A172 (cell line): ENCODE data around the gene PDYN. TPM values are rescaled to one million over a fixed set of nuclear protein-coding genes. Genes with fewer than 3 reads are reported as not detected.
"Not testable (repeated sequence)": the region's sequence is repeated elsewhere in the genome, so short reads cannot be mapped to it uniquely, and the experiment has no call there.

Source experiments
- DNase-seq: peaks from one replicate; pipeline ENCODE4 v3.0.0-alpha.2; 2015; ENCODE audit warnings: low spot score
- total RNA-seq: library from RNA; depleted of rRNA; stranded (reverse); fragments of >200 nt; shearing (Covaris generic); gene quantifications from 2 replicates; pipeline ENCODE4 v1.2.3, GENCODE V29; 2014; rRNA removed

PDYN gene
- not detected in 2 replicates for total RNA-seq

DNA sequence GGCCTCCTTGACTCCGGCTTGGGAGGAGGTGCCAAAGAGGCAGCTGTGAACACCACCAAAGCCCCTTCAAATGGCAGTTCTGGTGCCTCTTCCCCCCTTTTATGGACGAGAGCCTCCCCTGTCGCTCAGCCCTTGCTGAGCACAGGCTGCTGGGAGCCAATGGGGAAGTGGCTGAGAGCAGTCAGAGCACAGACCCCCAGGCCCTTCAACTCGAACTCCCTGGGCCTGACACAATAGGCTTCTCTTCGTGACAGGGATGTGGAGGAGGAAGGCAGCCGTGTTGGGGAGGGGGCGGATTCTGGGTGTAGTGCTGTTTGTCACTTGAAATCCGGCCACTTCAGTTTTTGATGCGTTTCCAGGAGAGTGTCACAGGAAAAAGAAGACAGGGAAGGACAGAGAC is at the start of gene PDYN:
Gene PDYN (minus strand): TSS at position 73 of the 400 bp plus-strand sequence. CDS start 10,974 bp downstream, outside the sequence.
- DNase-seq = no peak

DNA sequence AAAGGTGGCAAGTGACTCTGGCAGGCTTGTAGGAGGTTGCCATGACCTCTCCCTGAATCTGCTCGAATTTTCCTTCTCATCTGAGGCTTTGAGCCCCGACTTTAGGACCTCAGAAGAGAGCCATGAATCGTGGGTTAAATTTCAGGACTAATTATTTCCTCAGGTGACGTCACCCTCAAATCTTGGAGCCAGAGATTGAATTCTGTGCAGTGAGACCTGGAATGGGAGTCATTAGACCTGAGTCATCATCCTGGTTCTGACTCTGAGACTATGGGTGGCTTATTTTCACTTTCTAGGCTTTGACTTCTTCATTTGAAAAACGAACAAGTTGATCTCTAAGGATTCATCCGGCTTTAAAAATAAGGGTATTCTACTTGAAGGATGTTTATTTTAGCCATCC is 48.5 kb upstream of the PDYN start:
- peak; percentile 74 for DNase-seq

GRCh38 chr20:2038161-2038560 is 44.3 kb upstream of the PDYN start:
- no peak for DNase-seq

DNA sequence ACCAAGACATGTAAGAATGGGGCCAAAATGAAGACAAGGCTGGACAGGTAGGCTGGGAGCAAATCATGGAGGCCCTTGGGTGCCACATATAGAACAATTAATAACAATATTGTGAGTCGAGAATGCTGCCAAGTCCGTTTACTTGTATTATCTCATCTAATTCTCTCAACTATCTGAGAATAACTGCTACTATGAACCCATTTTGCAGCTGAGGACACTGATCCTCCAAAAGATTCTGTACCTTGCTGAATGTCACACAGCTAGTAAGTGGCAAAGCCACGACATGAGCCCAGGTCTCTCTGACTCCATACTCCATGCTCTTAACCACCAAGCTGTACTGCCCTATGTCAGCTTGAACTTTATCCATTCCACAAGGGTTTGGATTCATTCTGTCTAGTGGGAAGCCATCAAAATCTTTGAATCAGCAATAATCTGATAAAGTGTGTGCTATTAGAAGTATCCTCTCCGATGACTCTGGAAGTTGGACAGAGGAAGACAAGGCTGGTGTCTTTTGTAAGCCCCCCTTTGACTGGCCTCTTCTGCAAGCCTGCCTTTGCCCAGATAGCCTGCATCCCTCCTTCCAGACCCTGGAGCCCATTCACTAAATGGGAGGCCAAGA is 43.5 kb upstream of the PDYN start:
- no peak for DNase-seq

- DNase-seq = not testable (repeated sequence)
Measured at GRCh38 chr20:2036357-2036756, 42.5 kb upstream of the PDYN start.

DNA sequence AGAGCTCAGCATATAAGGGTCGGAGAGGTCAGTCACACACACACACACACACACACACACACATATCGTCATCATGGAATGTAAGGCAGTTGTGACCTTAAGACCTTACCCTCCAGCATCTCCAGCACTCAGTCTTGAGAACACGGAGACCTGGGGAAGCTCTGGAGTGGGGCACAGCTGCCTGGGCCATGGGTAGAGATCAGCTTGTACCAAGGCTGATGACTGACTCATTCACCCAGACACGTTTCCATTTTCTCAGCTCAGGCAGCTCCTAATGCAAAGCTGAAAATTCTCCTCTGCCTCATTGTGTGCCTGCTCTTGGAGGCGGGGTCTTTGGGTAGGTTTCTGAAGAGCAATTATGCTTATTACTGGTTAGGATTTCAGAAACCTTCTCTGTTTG is 38.3 kb upstream of the PDYN start:
- DNase-seq = no peak

- no peak for DNase-seq
Measured at GRCh38 chr20:2026514-2026913, 32.7 kb upstream of the PDYN start.

DNA sequence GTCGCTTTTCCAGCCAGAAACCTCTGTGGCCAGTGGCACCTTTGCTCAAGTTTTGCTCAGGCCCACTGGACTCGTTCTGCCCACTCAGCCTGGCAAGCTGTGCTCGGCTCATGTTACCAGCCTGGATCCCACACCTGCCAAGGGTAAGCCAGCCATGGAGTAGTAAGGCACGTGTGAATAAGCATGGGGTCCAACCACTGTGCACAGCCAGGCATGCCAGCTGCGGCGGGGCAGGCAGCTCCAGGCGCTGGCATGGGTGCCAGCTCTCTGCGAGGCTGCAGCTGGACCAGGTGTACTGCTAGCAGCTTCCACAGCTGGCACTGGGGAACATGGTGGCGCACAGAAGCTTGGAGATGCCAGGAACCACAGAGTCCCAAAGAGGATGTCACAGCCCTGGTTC is 32.1 kb upstream of the PDYN start:
- no peak for DNase-seq

DNA sequence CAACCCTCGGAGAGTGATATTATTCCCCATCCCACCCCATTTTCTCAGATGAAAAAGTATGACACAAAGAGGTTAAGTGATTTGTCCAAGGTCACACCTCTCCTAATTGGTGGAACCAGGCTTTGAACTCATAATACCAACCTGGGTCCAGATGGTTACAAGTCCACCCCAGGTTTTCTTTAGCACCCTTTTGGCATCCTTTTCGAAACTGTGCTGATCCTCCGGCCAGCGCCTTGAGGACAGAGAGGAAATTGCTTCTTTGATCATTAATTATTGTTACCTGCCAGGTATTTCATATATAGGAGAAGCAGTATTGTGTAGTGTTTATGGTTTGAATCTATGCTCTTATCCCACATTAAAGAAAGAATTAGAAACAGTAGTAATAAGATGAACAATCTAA is 29.3 kb upstream of the PDYN start:
- DNase-seq = no peak

DNA sequence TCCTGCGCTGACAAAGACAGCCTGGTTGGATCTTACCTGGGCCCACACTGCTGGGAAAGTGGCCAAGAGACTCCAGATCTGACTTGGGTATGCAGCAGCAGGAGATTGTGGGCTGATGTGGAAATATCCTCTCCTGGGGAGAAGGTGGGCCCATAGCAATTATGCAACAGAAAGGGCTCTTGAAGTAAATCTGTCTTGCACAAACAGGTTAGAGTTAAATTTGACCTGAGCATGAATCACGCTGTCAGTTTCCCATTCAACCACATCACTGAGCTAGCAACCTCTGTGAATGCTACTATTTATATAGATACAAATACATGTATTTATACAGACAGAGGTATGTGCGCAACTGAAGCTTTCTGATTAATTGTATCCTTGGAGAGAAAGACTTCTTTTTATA is 28.3 kb upstream of the PDYN start:
- no peak for DNase-seq

DNA sequence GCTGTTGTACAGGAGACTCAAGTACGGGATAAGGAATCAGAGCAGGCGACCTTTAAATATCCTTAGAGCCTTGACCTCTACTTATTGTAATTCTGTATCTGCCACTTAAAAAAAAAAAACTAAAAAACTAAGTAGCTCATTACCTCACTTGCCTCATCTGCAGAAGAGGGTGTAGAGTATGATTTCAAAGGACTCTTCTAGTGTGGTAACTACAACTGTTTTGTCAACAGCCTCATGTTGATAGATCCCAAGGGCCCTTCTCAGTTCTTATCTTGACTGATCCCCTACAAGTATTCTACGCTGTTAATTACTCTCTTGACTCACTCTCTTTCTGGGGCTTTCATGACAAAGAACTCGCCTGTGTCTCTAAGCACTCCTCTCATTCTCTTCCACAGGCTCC is 16.7 kb upstream of the PDYN start:
- no peak for DNase-seq

DNA sequence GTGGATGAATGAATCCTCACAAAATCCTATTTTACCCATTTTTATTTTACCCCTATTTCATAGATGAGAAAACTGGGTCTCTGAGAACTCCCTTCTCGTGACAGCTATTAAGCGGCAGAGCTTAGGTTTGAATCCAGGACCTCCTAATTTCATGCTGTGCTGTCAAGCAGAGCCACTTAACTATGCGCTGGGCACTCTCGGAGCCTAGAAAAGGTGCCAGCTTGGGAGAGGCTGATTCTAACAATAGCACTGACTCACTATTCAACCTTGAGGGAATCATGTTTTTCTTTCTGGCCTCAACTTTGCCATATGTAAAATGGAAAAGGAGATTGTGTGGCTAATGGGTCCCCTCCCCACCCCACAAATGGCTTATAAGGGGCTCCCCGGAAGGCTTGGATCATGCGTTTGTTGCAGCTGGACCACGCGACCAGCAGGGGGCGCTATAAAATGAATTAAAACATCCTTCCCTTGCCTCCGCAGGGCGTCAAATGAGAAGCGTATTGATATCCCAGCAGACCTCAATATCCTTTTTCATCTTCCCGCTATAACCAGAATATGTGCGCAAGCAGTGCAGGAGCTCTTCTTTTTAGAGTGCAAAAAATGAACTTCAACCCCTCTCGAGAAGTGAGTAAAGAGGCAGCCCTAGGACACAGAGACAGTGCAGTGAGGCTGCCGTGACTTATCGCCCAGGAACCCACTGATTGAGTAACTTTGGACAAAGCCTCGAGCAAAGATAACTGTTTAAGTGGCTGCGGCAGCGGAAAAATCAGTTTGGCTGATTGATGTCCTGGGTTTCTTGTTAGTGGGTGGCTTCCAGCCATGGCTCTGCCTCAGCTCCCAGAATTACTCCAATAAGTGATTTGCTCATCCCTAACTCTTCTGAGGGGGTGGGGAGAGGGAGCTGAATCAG is 12.8 kb upstream of the PDYN start:
- DNase-seq = peak; percentile 18

GRCh38 chr20:2005831-2006426 is 12.1 kb upstream of the PDYN start:
- peak; percentile 47 for DNase-seq

GRCh38 chr20:2005359-2005758 is 11.5 kb upstream of the PDYN start:
- peak; percentile 21 for DNase-seq

- no peak for DNase-seq
Measured at GRCh38 chr20:2004171-2004570, 10.3 kb upstream of the PDYN start.

DNA sequence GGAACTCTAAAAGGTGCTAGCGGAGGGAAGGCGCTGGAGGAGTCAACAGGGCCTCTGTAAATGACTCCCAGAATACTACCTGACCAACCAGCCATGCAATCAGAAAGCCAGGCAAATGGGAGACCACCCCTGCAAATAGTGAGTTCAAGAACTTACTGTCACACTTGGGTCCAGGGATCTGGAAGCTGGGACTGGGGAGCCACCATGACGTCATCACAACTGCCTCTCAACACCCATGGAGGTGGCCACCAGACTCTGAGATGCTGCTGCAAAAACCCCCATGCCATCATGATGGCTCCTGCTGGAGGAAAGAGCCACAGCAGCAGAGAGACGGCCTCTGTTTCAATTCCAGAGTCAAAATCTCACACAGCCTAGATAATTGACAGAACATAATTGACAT is 8.5 kb upstream of the PDYN start:
- no peak for DNase-seq

DNA sequence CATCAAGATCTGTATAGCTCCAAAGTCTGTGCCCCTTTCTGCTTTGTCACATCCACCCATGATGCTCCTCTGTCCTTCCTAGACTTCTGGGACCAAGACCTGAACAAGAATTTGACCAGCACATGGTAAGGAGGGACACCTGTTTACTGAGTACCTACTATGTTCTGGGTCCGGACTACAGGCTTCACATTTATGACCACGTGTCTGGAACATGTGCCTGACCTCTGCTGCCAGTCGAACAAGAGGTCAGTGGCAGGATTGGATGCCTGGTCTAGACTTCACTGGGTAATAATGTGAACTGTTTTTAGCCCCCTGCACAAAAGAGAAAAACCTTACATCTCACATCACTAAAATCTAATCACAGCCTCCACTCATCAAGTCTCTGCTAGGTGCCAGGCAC is 7.3 kb upstream of the PDYN start:
- no peak for DNase-seq

- DNase-seq = no peak
Measured at GRCh38 chr20:2000285-2000684, 6.4 kb upstream of the PDYN start.

DNA sequence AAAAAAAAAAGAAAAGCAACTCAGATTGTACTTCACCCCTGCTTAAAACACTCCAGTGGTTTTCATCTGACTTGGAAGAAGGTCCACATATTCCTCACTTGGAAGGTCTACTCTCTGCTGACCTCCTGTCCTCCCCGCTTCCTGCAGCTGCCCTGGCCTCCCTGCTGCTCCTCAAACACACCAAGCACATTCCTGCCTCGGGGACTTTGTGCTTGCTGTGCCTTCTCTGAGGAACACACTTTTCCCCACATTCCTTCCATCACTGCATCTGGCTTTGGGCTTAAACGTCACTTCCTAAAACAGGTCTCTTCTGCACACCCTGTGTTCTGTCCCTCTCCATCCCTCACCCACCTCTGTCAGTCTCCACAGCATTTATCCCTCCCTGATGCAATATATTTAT is 4.9 kb upstream of the PDYN start:
- no peak for DNase-seq

DNA sequence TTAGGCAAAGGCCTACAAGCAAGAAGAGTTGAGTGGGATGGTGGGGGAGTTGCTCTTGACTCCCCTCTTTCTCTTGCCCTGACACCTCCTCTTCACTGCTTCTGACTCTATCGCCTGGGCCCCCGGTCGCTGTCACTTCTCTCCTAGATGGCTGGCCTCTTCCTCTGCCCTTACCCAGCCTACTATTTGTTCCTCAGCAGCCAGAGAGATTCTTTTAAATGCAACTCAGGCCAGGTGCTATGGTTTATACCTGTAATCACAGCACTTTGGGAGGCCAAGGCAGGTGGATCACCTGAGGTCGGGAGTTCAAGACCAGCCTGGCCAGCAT is 4.3 kb upstream of the PDYN start:
- DNase-seq = no peak

GRCh38 chr20:1997483-1998192 is 3.8 kb upstream of the PDYN start:
- DNase-seq = no peak

DNA sequence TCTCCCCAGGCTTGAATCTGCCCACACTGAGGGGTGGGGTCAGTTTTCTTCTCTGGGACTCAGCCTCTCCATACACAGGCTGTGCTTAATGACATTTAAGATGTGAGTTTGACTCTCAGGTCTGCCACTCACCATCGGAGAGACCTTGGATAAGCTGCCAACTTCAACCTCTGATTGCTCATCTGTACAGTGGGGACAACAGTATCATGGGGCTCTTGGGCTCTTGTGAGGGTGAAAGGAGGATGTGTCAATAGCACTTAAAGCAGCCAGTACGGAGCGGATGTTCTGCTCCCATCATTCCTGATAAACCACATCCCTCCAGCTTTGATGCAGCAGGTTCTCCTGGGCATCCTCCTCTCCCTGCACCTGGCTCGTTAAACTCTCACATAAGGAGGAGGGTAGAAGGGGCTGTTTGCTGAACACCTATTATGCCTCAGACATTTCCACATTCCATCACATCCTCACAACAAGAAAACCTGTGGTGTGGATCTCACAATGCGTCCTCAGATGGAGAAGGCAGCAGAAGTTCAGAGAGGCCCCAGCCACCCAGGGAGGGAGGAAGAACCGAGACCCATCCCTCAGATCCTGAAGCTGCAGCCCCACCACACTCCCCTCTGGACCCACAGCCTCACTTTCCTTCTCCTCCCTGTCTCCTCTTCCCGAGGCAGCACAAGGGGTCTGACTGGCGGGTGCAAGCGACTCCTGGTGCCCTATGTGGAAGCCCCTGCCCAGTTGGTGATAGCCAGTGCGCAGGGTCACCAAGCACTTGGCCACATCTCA is 1.9 kb upstream of the PDYN start:
- DNase-seq = no peak
